VCaP (cell line): ENCODE measurements around the gene ZMIZ1.

Experiments
- H3K27ac ChIP-seq: fragments of 450-650 bp; 2 replicates; pipeline ENCODE4 v1.5.1; 2017
- TF ChIP-seq, protein P1 (sequence below): fragments of 450-650 bp; conservative IDR thresholded peaks from 2 replicates; pipeline ENCODE4 v1.5.1; 2017; ENCODE audit warnings: mild to moderate bottlenecking, moderate library complexity

Gene ZMIZ1

DNA sequence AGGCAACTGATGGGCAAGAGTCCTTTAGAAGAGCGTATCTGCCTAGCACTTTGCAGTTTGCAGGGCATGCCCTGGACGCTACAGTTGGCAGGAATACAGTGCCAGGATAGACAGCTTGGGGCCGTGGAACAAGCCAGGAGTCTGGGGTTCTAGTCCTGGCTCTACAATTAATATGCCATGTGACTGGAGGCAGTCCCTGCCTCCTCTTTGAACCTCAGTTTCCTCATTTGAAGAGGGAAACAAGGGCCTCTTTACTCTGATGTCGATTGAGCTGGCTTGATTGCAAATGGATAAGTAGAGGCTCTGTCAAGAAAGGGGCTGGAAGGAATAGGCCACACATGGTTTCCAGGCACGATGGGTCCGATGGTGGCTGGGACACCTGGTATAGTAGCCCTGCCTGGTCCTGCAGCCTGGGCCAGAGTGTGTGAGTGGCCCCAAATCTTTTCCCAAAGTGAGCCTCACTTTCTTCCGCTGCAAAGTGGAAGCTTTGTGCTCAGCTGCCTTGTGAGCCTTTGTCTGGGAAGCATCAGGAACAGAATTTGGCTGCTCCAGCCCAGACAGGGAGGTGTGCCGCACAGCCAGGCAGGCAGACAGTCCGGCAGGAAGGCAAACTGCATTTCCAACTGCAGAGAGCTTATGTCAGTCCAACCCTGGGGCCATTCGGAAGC is 167.1 kb downstream of the ZMIZ1 start:
- H3K27ac ChIP-seq: no peak overlapping the region
- TF ChIP-seq, protein P1, sequence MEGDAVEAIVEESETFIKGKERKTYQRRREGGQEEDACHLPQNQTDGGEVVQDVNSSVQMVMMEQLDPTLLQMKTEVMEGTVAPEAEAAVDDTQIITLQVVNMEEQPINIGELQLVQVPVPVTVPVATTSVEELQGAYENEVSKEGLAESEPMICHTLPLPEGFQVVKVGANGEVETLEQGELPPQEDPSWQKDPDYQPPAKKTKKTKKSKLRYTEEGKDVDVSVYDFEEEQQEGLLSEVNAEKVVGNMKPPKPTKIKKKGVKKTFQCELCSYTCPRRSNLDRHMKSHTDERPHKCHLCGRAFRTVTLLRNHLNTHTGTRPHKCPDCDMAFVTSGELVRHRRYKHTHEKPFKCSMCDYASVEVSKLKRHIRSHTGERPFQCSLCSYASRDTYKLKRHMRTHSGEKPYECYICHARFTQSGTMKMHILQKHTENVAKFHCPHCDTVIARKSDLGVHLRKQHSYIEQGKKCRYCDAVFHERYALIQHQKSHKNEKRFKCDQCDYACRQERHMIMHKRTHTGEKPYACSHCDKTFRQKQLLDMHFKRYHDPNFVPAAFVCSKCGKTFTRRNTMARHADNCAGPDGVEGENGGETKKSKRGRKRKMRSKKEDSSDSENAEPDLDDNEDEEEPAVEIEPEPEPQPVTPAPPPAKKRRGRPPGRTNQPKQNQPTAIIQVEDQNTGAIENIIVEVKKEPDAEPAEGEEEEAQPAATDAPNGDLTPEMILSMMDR: no peak

DNA sequence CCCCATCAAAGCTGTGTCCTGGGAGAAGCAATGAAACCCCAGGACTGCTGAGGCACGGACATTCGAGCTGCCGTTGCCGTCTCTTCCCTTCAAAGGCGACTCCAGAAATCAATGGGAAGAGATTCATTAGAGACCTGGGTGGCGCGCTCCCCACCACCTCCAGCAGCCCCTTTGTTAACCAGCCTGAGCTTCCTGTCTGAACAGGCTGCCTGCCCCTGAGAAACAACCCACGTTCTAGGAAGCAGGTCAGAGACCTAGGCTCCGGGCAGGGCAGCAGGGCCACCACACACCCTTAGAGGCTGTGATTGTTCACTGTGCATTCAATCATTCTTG is 167.6 kb downstream of the ZMIZ1 start:
- H3K27ac ChIP-seq: no peak overlapping the region
- TF ChIP-seq, protein P1: no peak

DNA sequence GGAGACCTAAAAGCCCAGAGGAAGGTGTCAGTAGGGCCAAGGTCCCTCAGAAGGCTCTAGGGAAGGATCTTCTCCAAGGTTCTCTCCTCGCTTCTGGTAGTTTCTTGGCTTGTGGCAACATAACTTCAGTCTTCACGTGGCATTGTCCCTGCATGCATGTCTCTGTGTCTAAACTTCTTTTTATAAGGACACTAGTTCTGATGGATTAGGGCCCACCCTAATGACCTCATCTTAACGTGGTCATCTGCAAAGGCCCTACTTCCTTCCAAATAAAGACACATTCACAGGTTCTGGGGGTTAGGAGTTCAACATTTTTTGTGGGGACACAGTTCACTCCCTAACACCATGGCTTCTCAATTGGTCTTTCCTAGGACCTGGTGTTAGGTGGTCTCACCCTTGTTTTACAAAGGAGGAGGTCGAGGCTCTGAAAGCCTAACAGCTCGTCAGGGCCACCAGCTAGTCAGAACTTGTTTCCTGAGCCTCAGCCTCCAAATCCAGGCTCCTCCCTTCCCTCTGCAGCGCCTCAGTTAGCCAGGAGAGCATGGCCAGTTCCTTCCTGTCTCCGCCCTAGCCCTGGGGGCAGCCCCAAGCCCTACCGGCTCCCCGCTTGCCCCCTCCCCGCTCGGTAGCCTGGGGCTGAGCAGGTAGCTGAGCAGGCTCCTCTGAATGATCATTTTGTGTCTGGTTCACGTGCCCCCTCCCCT is 168.8 kb downstream of the ZMIZ1 start:
- TF ChIP-seq, protein P1: no peak

DNA sequence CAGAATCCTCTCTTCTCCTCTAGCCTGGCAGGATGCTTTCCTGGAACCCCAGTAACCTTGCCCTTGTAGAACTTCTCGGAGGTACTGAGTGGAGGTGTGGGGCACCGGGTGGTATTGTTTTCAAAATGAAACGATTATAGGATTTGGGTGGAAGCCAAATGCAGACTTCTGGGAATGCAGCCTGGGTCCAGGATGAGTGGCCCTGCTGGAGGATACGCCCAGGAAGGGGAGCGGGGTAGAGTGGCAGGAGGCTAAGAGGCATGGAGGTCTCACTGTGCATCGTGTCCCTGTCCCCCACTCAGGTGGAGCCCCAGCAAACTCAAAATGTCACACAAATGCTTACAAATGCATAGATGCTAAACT is 169.4 kb downstream of the ZMIZ1 start:
- no peak overlapping the region for H3K27ac ChIP-seq
- TF ChIP-seq, protein P1: no peak

More for the DNA sequence above, 168.8 kb downstream of the ZMIZ1 start:
- no peak overlapping the region for H3K27ac ChIP-seq

DNA sequence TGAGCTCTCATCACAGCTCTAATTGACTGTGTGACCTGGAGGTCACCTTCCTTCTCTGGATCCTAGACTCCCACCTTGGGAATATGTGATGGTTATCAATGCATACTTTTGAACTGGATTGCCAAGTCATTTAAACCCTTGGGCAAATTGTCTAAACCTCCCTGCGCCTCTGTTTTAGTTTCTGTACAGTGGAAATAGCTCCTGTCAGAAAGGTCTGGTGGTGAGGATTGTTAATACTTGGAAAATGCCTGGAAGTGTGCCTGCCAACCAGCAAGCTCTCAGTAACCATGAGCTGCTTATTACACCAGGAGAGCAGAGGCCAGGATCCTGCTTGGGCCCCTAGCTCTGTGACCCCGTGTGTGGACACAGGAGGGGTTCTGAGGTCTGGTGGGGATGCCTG is 169.8 kb downstream of the ZMIZ1 start:
- no peak overlapping the region for H3K27ac ChIP-seq
- TF ChIP-seq, protein P1: no peak

DNA sequence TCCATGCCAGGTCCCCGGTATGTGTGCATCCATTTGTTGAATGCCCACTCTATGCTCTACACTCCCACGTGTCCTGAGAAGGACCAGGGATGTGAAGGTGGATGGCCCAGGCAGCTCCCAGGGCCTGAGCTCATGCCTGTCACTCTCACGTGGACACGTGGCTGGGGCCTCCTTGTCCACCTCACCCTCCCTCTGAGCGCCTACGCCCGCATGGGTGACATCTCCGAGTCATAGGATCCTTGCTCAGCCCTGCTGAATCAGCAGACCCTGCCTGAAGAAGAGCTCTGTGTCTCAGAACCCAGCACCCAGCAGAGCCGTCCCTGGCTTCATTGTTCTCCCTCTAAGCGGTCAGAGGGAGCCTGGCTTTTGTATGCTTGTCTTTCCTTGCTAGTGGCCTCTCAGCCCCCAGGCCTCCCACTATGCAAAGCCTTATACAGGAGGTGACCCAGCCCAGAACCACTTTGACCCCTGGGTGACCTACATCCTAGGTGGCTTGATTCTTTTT is 170.6 kb downstream of the ZMIZ1 start:
- TF ChIP-seq, protein P1: no peak
- H3K27ac ChIP-seq: no peak overlapping the region

DNA sequence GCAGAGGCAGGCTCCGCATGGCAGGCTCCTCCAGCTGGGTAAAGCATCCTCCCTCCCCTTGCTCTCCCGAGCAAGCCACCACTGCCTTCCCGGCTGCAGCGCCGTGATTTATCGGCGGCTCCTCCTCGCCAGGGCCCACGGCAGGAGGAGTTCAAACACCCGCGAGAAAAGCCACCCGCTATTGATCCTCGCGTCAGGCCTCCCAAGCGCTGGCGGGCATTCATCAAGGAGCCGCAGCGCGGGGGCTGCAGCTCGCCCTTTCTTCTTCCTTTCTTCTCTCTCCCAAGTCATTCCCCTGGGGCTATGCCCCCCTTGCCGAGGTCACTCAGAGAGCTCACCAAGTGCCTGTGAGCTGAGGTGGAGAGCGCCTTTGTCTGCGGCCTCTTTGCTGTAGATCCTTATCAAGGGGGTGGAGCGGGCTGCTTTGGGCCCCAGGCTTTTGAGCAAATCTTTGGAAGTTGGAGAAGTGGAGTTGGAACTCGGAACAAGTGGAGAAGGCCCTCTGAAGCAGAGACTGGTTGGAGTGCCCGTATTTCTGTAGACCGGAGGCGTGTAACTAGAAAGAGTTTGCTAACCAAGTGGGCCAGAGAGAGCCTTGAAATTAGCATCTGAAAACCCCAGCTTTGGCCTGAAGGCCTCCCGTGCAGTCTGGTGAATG is 171.3 kb downstream of the ZMIZ1 start:
- TF ChIP-seq, protein P1: no peak
- no peak overlapping the region for H3K27ac ChIP-seq
